Neural progenitor cell (in vitro differentiated cells): Measurements from ENCODE around the gene FBXO46.

Source experiments
- EZH2 ChIP-seq: fragments of 200-600 bp; sonication (generic); IDR thresholded peaks from 2 replicates; pipeline ENCODE4 v1.6.1; 2017; ENCODE audit warnings: antibody characterized with exemption, mild to moderate bottlenecking, moderate library complexity
- EZH2phosphoT487 ChIP-seq: fragments of 200-600 bp; sonication (generic); IDR thresholded peaks from 2 replicates; pipeline ENCODE4 v1.6.1; 2017; ENCODE audit warnings: antibody characterized with exemption
- TF ChIP-seq, protein P1 (sequence below): fragments of 200-600 bp; sonication (generic); IDR thresholded peaks from 2 replicates; pipeline ENCODE4 v1.5.1; 2017; ENCODE audit warnings: antibody characterized with exemption, mild to moderate bottlenecking

DNA sequence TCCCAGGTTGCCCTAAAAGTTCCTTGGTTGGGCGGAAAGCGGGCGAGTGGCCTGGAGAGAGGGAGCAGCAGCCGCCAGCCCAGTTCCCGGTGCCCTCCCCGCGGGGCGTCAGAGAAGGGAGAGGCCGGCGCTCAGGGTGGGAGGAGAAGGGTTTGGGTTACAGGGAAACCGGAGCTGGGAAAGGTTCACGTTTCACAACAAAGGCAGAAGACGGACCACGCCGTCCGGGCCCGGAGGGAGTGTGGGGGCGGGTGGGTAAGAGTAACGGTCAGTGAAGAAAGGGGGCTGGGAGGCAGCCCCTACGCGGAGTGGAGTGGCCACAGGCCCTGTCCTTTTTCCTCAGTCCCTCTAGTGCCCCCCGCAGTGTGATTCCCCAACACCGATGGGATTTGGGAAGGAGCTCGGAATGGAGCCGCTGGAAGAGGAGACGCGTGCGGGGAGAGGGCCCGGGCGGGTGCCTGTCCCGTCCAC lies 36.7 kb upstream of the FBXO46 start:
- TF ChIP-seq, protein P1, sequence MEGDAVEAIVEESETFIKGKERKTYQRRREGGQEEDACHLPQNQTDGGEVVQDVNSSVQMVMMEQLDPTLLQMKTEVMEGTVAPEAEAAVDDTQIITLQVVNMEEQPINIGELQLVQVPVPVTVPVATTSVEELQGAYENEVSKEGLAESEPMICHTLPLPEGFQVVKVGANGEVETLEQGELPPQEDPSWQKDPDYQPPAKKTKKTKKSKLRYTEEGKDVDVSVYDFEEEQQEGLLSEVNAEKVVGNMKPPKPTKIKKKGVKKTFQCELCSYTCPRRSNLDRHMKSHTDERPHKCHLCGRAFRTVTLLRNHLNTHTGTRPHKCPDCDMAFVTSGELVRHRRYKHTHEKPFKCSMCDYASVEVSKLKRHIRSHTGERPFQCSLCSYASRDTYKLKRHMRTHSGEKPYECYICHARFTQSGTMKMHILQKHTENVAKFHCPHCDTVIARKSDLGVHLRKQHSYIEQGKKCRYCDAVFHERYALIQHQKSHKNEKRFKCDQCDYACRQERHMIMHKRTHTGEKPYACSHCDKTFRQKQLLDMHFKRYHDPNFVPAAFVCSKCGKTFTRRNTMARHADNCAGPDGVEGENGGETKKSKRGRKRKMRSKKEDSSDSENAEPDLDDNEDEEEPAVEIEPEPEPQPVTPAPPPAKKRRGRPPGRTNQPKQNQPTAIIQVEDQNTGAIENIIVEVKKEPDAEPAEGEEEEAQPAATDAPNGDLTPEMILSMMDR, result no peak
- TF ChIP-seq EZH2 (no peak), EZH2phosphoT487 (no peak)
